Measurements from ENCODE around the gene SUMO1.
A peak's percentile ranks its signal among the peaks of the same experiment; 100 is the strongest.

Gene SUMO1

GRCh38 chr2:202203348-202203747 is 35.0 kb downstream of the SUMO1 start:
- DNase-seq: no peak

GRCh38 chr2:202201220-202202160 is 36.9 kb downstream of the SUMO1 start:
- DNase-seq: no peak

GRCh38 chr2:202196727-202197126 is 41.7 kb downstream of the SUMO1 start:
- no peak for DNase-seq

- DNase-seq: no peak
These were observed 44.0 kb downstream of the SUMO1 start for GRCh38 chr2:202194418-202194817.

- no peak for DNase-seq
These were observed 44.5 kb downstream of the SUMO1 start for GRCh38 chr2:202193881-202194353.

- no peak for DNase-seq
These were observed 45.1 kb downstream of the SUMO1 start for GRCh38 chr2:202193305-202193704.

- DNase-seq: no peak
These were observed 50.8 kb downstream of the SUMO1 start for GRCh38 chr2:202187570-202187969.

- no peak for DNase-seq
These were observed 51.7 kb downstream of the SUMO1 start for GRCh38 chr2:202186641-202187202.

GRCh38 chr2:202185156-202185555 is 53.2 kb downstream of the SUMO1 start:
- DNase-seq: no peak

- DNase-seq: no peak
These were observed 53.8 kb downstream of the SUMO1 start for GRCh38 chr2:202184557-202184956.

GRCh38 chr2:202178346-202178958 is 59.9 kb downstream of the SUMO1 start:
- DNase-seq: no peak

- DNase-seq: no peak
These were observed 65.8 kb downstream of the SUMO1 start for GRCh38 chr2:202172439-202173211.

- DNase-seq: peak; percentile 74
These were observed 67.1 kb downstream of the SUMO1 start for GRCh38 chr2:202171241-202171825.

GRCh38 chr2:202169832-202170424 is 68.5 kb downstream of the SUMO1 start:
- no peak for DNase-seq

GRCh38 chr2:202169131-202169530 is 69.3 kb downstream of the SUMO1 start:
- DNase-seq: no peak

GRCh38 chr2:202165945-202166344 is 72.5 kb downstream of the SUMO1 start:
- no peak for DNase-seq

- no peak for DNase-seq
These were observed 73.2 kb downstream of the SUMO1 start for GRCh38 chr2:202165208-202165607.

GRCh38 chr2:202164411-202164810 is 74.0 kb downstream of the SUMO1 start:
- DNase-seq: no peak

GRCh38 chr2:202161151-202161835 is 77.1 kb downstream of the SUMO1 start:
- no peak for DNase-seq

- no peak for DNase-seq
These were observed 79.6 kb downstream of the SUMO1 start for GRCh38 chr2:202158796-202159195.
